Activated B cell treated with CpG ODN at 0.5 μM for 24 hours (primary cell): ENCODE data around the gene GNG3. TPM values are rescaled to one million over a fixed set of nuclear protein-coding genes. Genes with fewer than 3 reads are reported as not detected.
A peak's percentile ranks its signal among the peaks of the same experiment; 100 is the strongest.

Source experiments
- ATAC-seq: fragments of 200-7000 bp; cut with Tn5 transposase; one replicate; pipeline ENCODE4 v1.10.0; 2021; ENCODE audit warnings: low read depth, mild to moderate bottlenecking, moderate library complexity
- CTCF ChIA-PET: fragments of 350-600 bp; sonication (Branson Sonifier 250); formaldehyde crosslinking; loops from one replicate; lab custom pipeline; 2021; ENCODE audit warnings: antibody characterized with exemption; lab: Charles Lee
- POLR2A ChIA-PET: fragments of 350-600 bp; sonication (Branson Sonifier 250); formaldehyde crosslinking; loops from one replicate; lab custom pipeline; 2021; ENCODE audit warnings: antibody characterized with exemption; lab: Charles Lee
- DNase-seq: peaks from one replicate; pipeline ENCODE4 v3.0.0; 2022
- H3K27ac Mint-ChIP-seq: one replicate; pipeline ENCODE4 v1.8.0; 2020; ENCODE audit warnings: mixed read lengths
- H3K27me3 Mint-ChIP-seq: one replicate; pipeline ENCODE4 v1.8.0; 2021; ENCODE audit warnings: mixed read lengths
- H3K36me3 Mint-ChIP-seq: one replicate; pipeline ENCODE4 v1.8.0; 2021; ENCODE audit warnings: low read depth, mixed read lengths
- H3K4me1 Mint-ChIP-seq: one replicate; pipeline ENCODE4 v1.8.0; 2021; ENCODE audit warnings: mixed read lengths
- H3K4me3 Mint-ChIP-seq: one replicate; pipeline ENCODE4 v1.8.0; 2020; ENCODE audit warnings: mild to moderate bottlenecking, mixed read lengths
- H3K9me3 Mint-ChIP-seq: one replicate; pipeline ENCODE4 v1.8.0; 2020; ENCODE audit warnings: mixed read lengths
- CTCF ChIP-seq: fragments of 200-600 bp; IDR thresholded peaks from one replicate; pipeline ENCODE4 v1.8.0; 2022; ENCODE audit warnings: antibody characterized with exemption, mild to moderate bottlenecking
- intact Hi-C: fragments of 100-400 bp; cut with micrococcal nuclease; formaldehyde crosslinking; loops from one replicate; pipeline ENCODE4 v1.15.1; 2024
- total RNA-seq: library from RNA; stranded (reverse); gene quantifications from 2 replicates; pipeline ENCODE4 v1.2.3, GENCODE V29; 2022

GNG3 gene
- total RNA-seq, 1 donor from 2014 or later, result 1.8 TPM

DNA sequence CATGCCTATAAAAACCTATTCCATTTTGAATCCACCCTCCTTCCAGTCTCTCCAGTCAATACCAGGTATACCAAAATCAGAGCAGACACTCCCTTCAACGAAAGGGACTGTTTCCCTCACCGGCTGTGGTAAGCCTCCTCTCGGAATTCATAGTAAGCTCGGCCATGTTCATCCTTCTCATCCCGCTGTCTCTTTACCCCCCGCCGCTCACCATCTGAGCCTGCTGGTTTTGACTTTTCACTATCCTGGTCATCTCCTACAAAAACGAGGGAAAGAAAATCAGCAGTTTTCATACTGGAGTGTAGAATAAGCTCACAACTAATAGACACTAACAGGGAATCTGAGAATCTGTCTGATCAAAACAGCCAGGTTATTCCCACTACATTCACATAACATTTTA is 16.7 kb downstream of the GNG3 start:
- H3K27me3 Mint-ChIP-seq, result no peaks in the 10 kb centered on the region
- no peak for TF ChIP-seq CTCF
- DNase-seq (no peak), ATAC-seq (no peak)
- peaks cover 44% of the 10 kb centered on the region for H3K4me1 Mint-ChIP-seq
- H3K36me3 Mint-ChIP-seq, result peaks cover 89% of the 10 kb centered on the region
- ChIA-PET POLR2A (interaction anchor here (0.6 to 8.9 kb wide), 6 partner anchors 10 to 117 kb away, joined by 3 to 188 read pairs (median 3); partner anchors contain the start of genes BSCL2, C11orf98, CSKMT and GANAB), CTCF (no interaction called here)
- H3K9me3 Mint-ChIP-seq, result no peaks in the 10 kb centered on the region
- H3K27ac Mint-ChIP-seq, result peak overlapping the region; percentile 46
- H3K4me3 Mint-ChIP-seq, result peak overlapping the region; percentile 98
- intact Hi-C loops, result no loop called here

DNA sequence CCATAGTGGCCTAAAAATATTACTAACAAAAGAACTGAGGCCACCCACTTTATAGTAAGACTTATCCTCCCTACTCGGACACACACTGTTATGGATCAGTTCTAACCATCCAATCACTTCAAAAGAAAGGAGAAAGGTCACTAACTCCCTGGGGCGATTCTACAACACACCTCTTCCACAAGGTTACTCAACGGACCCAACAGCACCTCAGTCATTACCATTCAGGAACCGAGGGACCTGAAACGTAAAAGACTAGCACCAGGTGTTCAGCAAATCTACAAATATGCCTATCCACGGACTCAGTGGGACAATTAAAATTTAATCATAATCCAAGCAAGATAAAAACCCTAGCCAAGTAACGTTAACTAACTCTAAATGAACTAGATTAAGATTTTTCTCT is 18.2 kb downstream of the GNG3 start:
- Mint-ChIP-seq H3K4me3 (peak overlapping the region; percentile 98), H3K27me3 (no peaks in the 10 kb centered on the region), H3K36me3 (peaks cover 78% of the 10 kb centered on the region), H3K27ac (peak overlapping the region; percentile 74), H3K9me3 (no peaks in the 10 kb centered on the region), H3K4me1 (peaks cover 53% of the 10 kb centered on the region)
- intact Hi-C loops, result loop anchor here (2.0 kb wide), 2 partner anchors 73 to 137 kb away; partner anchors contain the start of gene INTS5
- no peak for TF ChIP-seq CTCF
- ATAC-seq (no peak), DNase-seq (no peak)
- CTCF ChIA-PET, result interaction anchor here (1.5 kb wide), 1 partner anchor 134 kb away, joined by 3 read pairs; no protein-coding TSS in a partner anchor
- POLR2A ChIA-PET, result interaction anchor here (0.5 to 8.9 kb wide), 13 partner anchors 10 to 156 kb away, joined by 4 to 193 read pairs (median 64); partner anchors contain the start of genes BSCL2, C11orf98, CSKMT and GNG3

GRCh38 chr11:62726156-62726914 is 18.9 kb downstream of the GNG3 start:
- no peak for DNase-seq
- H3K9me3 Mint-ChIP-seq, result no peaks in the 10 kb centered on the region

GRCh38 chr11:62726915-62727164 is 19.4 kb downstream of the GNG3 start:
- ChIA-PET POLR2A (interaction anchor here (0.7 to 8.9 kb wide), 42 partner anchors 8 to 759 kb away, joined by 3 to 193 read pairs (median 7); partner anchors contain the start of genes B3GAT3, BSCL2, C11orf98 and CSKMT), CTCF (interaction anchor here (1.0 to 1.5 kb wide), 3 partner anchors 60 to 136 kb away, joined by 3 to 4 read pairs (median 3); partner anchors contain the start of gene TUT1)
- Mint-ChIP-seq H3K27me3 (no peaks in the 10 kb centered on the region), H3K9me3 (no peaks in the 10 kb centered on the region), H3K36me3 (peaks cover 72% of the 10 kb centered on the region), H3K4me3 (peak overlapping the region; percentile 98), H3K27ac (peak overlapping the region; percentile 98), H3K4me1 (peaks cover 55% of the 10 kb centered on the region)
- no peak for TF ChIP-seq CTCF
- intact Hi-C loops, result loop anchor here (1.0 to 2.0 kb wide), 7 partner anchors 18 to 136 kb away; partner anchors contain the start of genes GANAB, INTS5, TAF6L and TMEM179B
- ATAC-seq (no peak), DNase-seq (no peak)

More at GRCh38 chr11:62726156-62726914, 18.9 kb downstream of the GNG3 start:
- Mint-ChIP-seq H3K4me3 (peak overlapping the region; percentile 98), H3K4me1 (peaks cover 53% of the 10 kb centered on the region), H3K27ac (peak overlapping the region; percentile 74), H3K36me3 (peaks cover 75% of the 10 kb centered on the region), H3K27me3 (no peaks in the 10 kb centered on the region)
- ChIA-PET POLR2A (interaction anchor here (0.5 to 8.9 kb wide), 31 partner anchors 10 to 183 kb away, joined by 3 to 193 read pairs (median 11); partner anchors contain the start of genes B3GAT3, BSCL2, C11orf98 and CSKMT), CTCF (interaction anchor here (1.5 kb wide), 1 partner anchor 134 kb away, joined by 3 read pairs; no protein-coding TSS in a partner anchor)
- no peak for TF ChIP-seq CTCF
- intact Hi-C loops, result loop anchor here (2.0 kb wide), 2 partner anchors 74 to 136 kb away; partner anchors contain the start of gene INTS5
- no peak for ATAC-seq
